Smooth muscle cell (in vitro differentiated cells): ENCODE results near the gene NFIA. TPM values are rescaled to one million over a fixed set of nuclear protein-coding genes. Genes with fewer than 3 reads are reported as not detected.

Source experiments
- DNase-seq: peaks from one replicate; lab custom pipeline; 2025; ENCODE audit not compliant: unreplicated experiment; lab: John Stamatoyannopoulos, UW
- H2AFZ ChIP-seq: fragments of 200-600 bp; sonication (generic); 2 replicates; pipeline ENCODE4 v1.6.0; 2016; ENCODE audit warnings: antibody characterized with exemption, low read depth, mild to moderate bottlenecking
- H3F3A ChIP-seq: fragments of 200-600 bp; sonication (generic); 2 replicates; pipeline ENCODE4 v1.6.0; 2017; ENCODE audit warnings: antibody characterized with exemption, low read depth
- H3K27ac ChIP-seq: fragments of 200-600 bp; sonication (generic); 2 replicates; pipeline ENCODE4 v1.5.1; 2016; ENCODE audit warnings: low read depth, mild to moderate bottlenecking
- H3K27me3 ChIP-seq: fragments of 200-600 bp; sonication (generic); 2 replicates; pipeline ENCODE4 v1.6.1; 2016; ENCODE audit warnings: low read depth, mild to moderate bottlenecking
- H3K36me3 ChIP-seq: fragments of 200-600 bp; sonication (generic); 2 replicates; pipeline ENCODE4 v1.5.1; 2016; ENCODE audit warnings: low read depth
- H3K4me1 ChIP-seq: fragments of 200-600 bp; sonication (generic); 2 replicates; pipeline ENCODE4 v1.5.1; 2016; ENCODE audit warnings: low read depth
- H3K4me2 ChIP-seq: fragments of 200-600 bp; sonication (generic); 2 replicates; pipeline ENCODE4 v1.6.0; 2016; ENCODE audit warnings: mild to moderate bottlenecking
- H3K4me3 ChIP-seq: fragments of 200-600 bp; sonication (generic); 2 replicates; pipeline ENCODE4 v1.5.1; 2016; ENCODE audit warnings: mild to moderate bottlenecking
- H3K79me2 ChIP-seq: fragments of 200-600 bp; sonication (generic); 2 replicates; pipeline ENCODE4 v1.6.0; 2016; ENCODE audit warnings: low read depth, mild to moderate bottlenecking
- H3K9ac ChIP-seq: fragments of 200-600 bp; sonication (generic); 2 replicates; pipeline ENCODE4 v1.6.0; 2016; ENCODE audit warnings: low read depth
- H3K9me3 ChIP-seq: fragments of 200-600 bp; sonication (generic); replicated peaks from 2 replicates; pipeline ENCODE4 v1.5.1; 2016; ENCODE audit warnings: low read depth
- H4K20me1 ChIP-seq: fragments of 200-600 bp; sonication (generic); 2 replicates; pipeline ENCODE4 v1.6.0; 2016; ENCODE audit warnings: low read depth
- WGBS: methylation state at CpG from one replicate; pipeline ENCODE4 v1.1.7; 2016; ENCODE audit warnings: low lambda C conversion rate; 5-methylcytosine and 5-hydroxymethylcytosine counted together
- polyA plus RNA-seq: library from polyadenylated mRNA; unstranded; fragments of >200 nt; fragmentation: Nextera tagmentation; extraction: Ambion mirVana; gene quantifications from 2 replicates; pipeline ENCODE4 v1.2.1, GENCODE V29; 2016
- total RNA-seq: library from RNA; depleted of rRNA; stranded (reverse); fragments of >200 nt; gene quantifications from 2 replicates; pipeline ENCODE4 v1.2.3, GENCODE V29; 2014
- TF ChIP-seq, protein P1 (sequence below): fragments of 200-600 bp; sonication (generic); IDR thresholded peaks from 2 replicates; pipeline ENCODE4 v1.5.1; 2017; ENCODE audit warnings: borderline replicate concordance, mild to moderate bottlenecking, antibody characterized with exemption; ENCODE audit not compliant: insufficient read depth, poor library complexity, severe bottlenecking

Gene NFIA
- total and polyA plus RNA-seq, 2 experiments from 2014 or later = 5.0 to 6.2 TPM

DNA sequence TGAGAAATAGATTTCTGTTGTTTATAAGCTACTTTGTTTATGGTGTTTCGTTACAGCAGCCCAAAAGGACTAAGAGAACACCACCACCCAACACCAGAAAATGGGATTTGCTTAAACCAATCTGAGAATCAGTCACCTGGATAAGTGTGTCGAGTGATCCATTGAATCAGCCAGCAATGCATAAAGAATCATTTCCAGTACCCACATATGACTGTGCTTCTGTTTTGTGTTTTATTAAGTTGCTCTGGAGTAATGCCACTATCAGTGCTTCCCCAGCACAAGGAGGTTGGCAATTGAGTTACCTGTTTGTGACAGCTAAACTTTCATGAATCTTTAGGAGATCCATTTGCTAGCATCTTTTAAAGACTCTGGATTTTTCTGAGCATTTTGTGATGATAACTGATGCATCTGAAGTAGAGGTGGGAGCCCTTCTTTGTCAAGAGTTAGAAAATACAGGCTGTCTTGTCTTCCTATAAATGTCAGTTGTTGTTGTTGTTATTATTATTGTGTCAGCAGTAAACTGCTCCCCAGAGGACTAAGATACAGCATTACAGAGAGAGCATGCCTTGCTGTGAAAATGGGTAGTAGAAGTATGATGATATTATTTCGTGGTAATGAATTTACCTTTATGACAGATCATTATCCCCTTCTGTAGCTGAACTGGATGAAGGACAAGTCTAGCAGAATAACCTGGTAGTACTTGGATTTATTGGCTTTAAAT is 225.2 kb downstream of the NFIA start:
- no peak overlapping the region for H3K4me3 ChIP-seq
- H3K4me1 ChIP-seq = no peaks in the 10 kb centered on the region
- H3F3A ChIP-seq = no peaks in the 10 kb centered on the region
- H3K9ac ChIP-seq = no peak overlapping the region
- TF ChIP-seq, protein P1, sequence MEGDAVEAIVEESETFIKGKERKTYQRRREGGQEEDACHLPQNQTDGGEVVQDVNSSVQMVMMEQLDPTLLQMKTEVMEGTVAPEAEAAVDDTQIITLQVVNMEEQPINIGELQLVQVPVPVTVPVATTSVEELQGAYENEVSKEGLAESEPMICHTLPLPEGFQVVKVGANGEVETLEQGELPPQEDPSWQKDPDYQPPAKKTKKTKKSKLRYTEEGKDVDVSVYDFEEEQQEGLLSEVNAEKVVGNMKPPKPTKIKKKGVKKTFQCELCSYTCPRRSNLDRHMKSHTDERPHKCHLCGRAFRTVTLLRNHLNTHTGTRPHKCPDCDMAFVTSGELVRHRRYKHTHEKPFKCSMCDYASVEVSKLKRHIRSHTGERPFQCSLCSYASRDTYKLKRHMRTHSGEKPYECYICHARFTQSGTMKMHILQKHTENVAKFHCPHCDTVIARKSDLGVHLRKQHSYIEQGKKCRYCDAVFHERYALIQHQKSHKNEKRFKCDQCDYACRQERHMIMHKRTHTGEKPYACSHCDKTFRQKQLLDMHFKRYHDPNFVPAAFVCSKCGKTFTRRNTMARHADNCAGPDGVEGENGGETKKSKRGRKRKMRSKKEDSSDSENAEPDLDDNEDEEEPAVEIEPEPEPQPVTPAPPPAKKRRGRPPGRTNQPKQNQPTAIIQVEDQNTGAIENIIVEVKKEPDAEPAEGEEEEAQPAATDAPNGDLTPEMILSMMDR = no peak
- no peaks in the 10 kb centered on the region for H3K36me3 ChIP-seq
- no peak overlapping the region for H3K4me2 ChIP-seq
- H4K20me1 ChIP-seq = no peaks in the 10 kb centered on the region
- H3K79me2 ChIP-seq = no peaks in the 10 kb centered on the region
- H2AFZ ChIP-seq = no peak overlapping the region
- no peaks in the 10 kb centered on the region for H3K9me3 ChIP-seq
- WGBS = 85% methylated on average over 3 of the region's 3 CpGs
- no peak for DNase-seq
- no peak overlapping the region for H3K27ac ChIP-seq
- H3K27me3 ChIP-seq = no peaks in the 10 kb centered on the region

DNA sequence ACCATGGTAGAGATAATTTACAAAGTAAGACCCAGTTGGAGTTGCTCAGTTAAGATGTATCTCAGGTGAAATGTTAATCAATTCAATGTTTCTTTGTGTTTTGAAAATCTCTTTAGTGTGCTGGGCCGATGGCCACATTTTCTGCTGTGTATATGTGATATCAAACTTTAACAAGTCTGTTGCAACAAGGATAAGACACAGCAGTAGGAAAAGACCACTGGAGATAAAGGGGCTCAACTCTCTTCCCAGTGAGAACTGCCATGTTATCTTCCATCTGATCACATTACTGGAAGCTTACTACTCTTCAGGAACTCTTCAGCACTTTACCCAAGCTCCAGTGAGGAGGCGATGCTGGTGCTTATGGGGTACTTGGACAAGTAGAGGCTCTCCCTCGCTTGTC is 227.7 kb downstream of the NFIA start:
- Histone ChIP-seq H3K9ac (no peak overlapping the region), H3K27ac (no peak overlapping the region), H3F3A (no peaks in the 10 kb centered on the region), H3K4me1 (no peaks in the 10 kb centered on the region), H3K27me3 (no peaks in the 10 kb centered on the region), H3K4me3 (no peak overlapping the region), H4K20me1 (no peaks in the 10 kb centered on the region), H3K36me3 (no peaks in the 10 kb centered on the region), H3K79me2 (no peaks in the 10 kb centered on the region), H2AFZ (no peak overlapping the region), H3K9me3 (no peaks in the 10 kb centered on the region), H3K4me2 (no peak overlapping the region)
- WGBS = 75% methylated on average over 3 of the region's 3 CpGs
- no peak for DNase-seq
- TF ChIP-seq, protein P1 = no peak

DNA sequence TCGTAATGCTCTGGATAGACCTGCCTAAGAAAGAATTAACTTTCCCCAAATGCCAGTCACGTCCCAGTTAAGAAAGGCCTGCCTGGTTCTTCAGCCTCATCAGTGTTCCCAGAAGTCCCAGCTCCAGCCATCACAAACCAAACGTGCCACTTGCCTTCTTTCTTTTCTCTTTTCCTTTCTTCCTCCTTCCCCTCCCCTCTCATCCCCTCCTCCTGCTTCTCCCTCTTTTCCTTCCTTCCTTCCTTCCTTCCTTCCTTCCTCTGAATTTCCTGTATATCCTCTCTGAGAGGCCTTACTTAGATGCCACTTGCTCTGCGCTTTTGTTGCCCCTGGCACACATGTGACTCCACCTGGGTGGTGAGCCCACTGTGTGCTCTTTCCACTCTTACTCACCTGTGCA is 228.2 kb downstream of the NFIA start:
- Histone ChIP-seq H3K79me2 (no peaks in the 10 kb centered on the region), H3K27ac (no peak overlapping the region), H3K4me2 (no peak overlapping the region), H3K27me3 (no peaks in the 10 kb centered on the region), H2AFZ (no peak overlapping the region), H3K36me3 (no peaks in the 10 kb centered on the region), H3K4me3 (no peak overlapping the region), H3K9ac (no peak overlapping the region), H4K20me1 (no peaks in the 10 kb centered on the region), H3K9me3 (no peaks in the 10 kb centered on the region), H3F3A (no peaks in the 10 kb centered on the region), H3K4me1 (no peaks in the 10 kb centered on the region)
- WGBS = 87% methylated on average over 4 of the region's 4 CpGs
- no peak for DNase-seq
- TF ChIP-seq, protein P1 = no peak

DNA sequence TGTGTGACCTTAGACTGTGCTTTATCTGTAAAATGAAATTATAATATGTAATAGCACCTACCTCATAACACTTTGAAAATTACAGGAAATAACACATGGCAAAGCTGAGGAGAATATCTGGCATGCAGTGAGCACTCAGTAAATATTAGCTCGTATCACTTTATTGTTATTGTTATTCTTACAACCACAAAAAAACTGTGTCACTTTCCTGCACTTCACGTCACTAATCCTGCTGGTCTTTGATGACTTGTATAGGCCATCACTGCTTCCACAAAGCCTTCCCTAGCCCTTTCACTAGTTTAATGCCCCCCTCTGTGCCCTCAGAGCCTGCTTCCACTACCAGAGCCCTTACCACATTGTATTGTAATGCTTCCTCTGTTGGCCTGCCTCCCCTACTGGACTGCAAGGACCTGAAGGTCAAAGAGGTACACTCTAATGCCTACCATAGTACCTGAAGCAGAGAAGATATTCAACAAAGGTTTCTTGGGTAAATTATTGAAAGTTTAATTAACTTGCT is 231.6 kb downstream of the NFIA start:
- H3K27ac ChIP-seq = no peak overlapping the region
- DNase-seq = no peak
- TF ChIP-seq, protein P1 = no peak
- H3K4me1 ChIP-seq = peaks cover 10% of the 10 kb centered on the region
- H3K4me2 ChIP-seq = no peak overlapping the region
- no peak overlapping the region for H3K4me3 ChIP-seq
- no peaks in the 10 kb centered on the region for H3K36me3 ChIP-seq
- 94% methylated on average over 2 of the region's 2 CpGs for WGBS
- H2AFZ ChIP-seq = no peak overlapping the region
- H3K79me2 ChIP-seq = no peaks in the 10 kb centered on the region
- no peaks in the 10 kb centered on the region for H3K27me3 ChIP-seq
- no peaks in the 10 kb centered on the region for H3F3A ChIP-seq
- H3K9me3 ChIP-seq = no peaks in the 10 kb centered on the region
- H3K9ac ChIP-seq = no peak overlapping the region
- no peaks in the 10 kb centered on the region for H4K20me1 ChIP-seq
